Activated CD4-positive, alpha-beta T cell treated with anti-CD3 and anti-CD28 coated beads for 4 hours (primary cell): Measurements from ENCODE around the gene LYPD6.

Source experiments
- DNase-seq, 2 donors: peaks; one replicate each; pipeline ENCODE4 v3.0.0-alpha.2; 2020

Gene LYPD6

DNA sequence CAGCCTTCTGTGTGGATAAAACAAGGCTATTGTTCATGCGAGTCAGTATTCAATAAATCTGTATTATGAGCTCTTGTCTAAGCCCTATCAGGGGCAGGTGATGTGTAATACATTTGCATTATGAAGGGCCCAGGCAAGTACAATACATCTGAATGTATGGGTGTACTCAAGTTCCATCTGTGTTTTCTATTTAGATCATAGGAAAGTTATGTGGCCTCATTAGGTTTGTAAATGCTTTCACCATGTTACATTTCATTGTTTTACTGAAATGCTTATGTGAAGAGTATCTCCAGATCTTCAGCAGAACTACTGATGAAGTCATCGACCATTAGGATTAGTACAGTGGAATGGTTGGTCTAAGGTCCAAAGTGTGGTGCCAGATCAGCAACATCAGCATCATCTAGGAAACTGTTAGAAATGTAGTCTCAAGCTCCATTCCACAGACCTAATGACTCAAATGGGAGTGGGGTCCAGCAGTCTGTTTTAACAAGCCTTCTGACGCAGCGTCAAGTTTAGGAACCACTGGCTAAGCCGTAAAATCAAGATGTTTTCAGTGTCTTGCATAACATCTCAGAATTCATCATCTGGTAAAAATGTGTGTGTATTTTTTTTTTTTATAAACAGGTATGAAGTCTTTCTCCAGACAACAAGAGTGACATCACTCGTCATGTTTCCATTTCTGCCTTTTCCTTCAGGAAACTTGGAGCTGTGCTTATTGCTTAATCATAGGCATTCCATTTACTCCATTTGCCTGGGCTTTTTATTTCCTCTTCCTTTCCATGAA, 80.5 kb downstream of the LYPD6 start:
- DNase-seq = no peak

DNA sequence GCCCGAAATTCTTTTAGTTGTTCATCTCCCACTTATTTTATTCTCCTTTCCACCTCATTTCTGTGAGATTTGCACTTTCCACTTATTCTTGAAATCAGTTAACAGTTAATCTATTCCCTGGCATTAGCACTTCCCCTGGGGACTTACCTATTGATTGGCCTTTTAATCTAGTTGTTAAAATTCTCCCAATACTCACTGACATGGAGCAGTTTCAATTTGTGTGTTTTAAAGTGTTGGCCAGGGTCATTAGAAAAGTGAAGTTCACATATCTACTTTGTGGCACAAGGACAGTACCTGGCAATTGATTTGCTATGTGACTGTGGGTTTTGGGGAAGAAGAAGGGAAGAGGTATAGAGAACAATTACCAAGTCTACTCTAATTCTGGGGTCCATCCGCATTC, 83.1 kb downstream of the LYPD6 start:
- no peak for DNase-seq

DNA sequence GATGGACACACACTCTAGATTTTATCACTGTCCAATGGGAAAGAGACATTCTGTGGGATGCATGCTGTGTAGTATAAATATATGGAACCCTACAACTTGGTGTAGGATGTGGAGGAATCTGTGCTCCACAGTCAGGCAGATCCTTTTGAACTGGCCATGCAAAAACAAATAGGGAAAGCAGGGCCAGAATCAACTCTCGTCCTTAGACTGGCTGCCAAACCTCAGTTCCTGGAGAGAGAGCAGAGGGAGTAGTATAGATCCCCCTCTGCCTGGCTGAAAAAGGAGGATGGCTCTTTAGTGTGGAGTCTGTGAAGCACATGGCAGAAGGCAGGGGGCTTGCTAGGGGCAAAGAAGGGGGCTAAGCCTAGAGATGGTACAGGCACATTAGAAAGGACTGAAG, 84.7 kb downstream of the LYPD6 start:
- DNase-seq = no peak

DNA sequence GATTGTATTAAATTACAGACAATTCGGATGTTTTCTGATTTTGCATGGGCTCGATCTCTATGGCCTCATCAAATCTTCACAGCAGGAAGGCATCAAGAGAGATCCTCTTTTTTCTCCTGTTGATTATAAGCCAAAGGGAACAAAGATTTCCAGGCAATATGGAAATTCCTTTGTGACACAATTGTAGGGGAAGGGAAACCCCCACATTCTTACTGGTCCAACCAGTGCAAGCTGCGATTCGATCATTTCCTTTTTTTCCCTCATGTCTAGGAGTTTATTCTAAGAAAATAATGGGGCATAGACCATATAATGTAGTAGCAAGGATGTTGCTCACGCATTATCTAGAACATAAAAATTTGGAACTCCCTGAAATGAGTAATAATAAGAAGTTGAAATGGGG, 87.7 kb downstream of the LYPD6 start:
- DNase-seq = no peak

GRCh38 chr2:149420053-149420963, 89.9 kb downstream of the LYPD6 start:
- no peak for DNase-seq

- DNase-seq = no peak
Measured at GRCh38 chr2:149421791-149422190, 91.4 kb downstream of the LYPD6 start.

GRCh38 chr2:149422337-149422990, 92.1 kb downstream of the LYPD6 start:
- DNase-seq = no peak

GRCh38 chr2:149422991-149423338, 92.6 kb downstream of the LYPD6 start:
- no peak for DNase-seq

DNA sequence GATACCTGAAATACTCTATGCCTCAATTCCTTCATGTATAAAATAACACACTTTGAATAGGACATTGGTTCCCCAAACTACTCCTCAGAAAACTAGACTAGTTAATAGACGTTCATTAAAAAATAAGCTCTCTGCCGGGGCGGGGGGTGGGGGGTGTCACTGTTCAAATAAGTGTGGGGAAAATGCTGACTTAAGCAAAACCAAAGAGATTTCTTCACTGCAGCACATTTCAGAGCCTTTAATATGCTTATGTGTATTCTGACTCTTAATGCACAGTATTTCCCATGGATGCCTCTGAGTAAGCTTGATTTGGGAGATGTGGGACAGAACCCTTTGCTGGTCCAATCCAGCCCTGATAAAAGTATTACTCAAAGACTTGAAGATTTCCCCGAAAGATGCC, 93.2 kb downstream of the LYPD6 start:
- no peak for DNase-seq

DNA sequence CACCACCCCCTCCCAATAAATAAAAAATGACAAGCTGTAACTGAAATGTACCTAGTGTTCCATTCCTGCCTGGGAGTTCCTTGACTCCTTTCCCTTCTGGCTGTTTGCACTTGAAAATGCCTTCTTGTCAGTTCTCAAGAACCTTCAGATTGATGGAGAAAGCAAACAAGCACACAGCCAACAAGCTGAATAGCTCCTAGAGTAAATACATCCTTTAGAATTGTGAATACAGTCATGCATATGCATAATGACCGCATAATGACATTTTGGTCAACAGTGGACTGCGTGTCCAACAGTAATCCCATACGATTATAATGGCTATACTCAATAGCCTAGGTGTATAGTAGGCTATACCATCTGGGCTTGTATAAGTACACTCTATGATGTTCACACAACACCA, 97.0 kb downstream of the LYPD6 start:
- DNase-seq = no peak

- DNase-seq = no peak
Measured at GRCh38 chr2:149428783-149429182, 98.4 kb downstream of the LYPD6 start.

DNA sequence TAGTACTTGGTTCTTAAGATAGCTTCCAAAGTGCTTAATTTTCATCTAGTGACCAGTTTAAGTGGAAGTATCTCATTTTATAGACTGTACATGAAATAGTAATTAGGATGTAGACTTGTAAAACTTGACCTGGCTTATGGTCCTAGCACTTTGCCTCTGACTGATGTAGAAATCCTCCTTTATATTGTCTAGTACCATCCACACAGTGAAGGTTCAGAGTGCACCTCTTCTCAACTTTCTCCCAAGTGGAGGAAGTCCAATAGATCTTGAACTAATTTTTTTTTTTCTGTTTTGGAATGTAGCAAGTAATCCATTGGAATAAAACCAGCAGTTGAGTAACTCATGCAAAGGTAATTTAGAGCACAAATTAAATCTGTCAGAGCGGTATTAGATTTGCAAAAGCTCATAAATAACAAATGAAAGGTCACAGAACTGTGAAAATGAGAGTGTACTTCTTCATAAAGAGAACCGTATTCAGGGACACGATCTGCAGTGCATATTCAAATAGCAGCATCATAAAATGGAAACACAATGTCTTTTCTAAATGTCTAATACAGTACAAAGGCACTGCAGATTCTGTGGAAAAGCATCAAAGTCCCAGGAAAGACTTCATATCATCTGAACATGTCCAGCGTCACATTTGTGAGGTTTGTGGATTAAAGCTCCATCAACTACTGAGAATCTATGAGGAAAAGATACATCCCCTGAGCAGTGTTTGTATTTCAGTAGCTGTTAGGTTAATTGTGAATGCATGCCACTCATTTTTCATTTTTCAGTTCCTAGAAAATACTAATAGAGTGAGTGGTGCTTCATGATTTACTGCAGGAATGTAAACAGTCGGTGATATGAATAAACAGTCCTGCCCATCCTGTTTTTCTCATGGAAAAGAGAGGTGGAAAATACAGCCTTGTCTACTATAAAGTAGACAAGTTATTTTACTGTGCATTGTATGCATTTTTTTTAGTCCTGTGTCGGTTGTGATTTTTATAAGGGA, 100.7 kb downstream of the LYPD6 start:
- DNase-seq = no peak

DNA sequence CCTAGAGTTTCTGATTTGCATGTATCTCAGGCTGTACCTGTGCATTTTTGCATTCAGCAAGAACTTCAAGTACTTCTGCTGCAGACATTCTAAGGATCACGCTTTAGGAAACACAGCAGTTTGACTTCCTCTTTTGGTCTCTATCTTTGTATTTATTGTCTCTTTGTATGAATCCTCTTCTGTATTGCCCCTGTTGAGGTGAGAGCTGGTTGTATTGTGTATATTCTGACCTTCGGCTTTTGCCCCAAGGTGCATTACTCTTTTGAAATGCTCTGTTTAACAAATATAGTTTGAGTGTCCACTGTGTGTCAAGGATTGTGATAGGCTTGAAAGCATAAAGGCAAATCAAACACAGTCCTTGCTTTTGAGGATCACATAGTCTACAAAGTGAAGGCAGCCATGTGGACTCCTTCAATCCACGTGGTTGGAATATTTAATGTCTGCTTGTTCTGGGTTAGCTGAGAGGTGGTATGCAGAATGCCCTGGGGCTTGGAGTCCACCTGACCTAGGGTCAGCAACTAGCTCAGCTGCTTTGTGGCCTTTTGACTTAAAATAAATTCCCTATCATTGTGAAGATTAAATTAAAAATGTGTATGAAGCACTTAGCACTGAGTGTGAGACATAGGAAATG, 108.1 kb downstream of the LYPD6 start:
- DNase-seq = no peak

DNA sequence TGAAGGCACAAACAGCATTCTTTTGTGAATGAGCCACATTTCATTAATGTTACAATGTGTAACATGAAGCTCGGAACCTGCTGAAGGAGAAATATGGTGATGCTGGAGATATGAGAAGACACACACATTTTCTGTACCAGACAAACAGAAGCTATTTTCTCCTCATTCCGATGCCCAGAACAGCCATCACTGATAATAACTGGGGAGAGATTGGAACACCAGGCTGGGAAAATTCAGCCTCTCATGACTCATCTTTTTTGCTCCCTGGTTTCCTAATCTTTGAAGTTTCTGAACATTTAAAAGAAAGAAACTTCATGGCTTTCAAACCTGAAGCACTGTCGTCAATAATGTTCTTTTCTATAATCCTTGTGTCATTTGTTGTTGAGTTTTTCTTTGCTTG, 110.9 kb downstream of the LYPD6 start:
- DNase-seq = no peak

DNA sequence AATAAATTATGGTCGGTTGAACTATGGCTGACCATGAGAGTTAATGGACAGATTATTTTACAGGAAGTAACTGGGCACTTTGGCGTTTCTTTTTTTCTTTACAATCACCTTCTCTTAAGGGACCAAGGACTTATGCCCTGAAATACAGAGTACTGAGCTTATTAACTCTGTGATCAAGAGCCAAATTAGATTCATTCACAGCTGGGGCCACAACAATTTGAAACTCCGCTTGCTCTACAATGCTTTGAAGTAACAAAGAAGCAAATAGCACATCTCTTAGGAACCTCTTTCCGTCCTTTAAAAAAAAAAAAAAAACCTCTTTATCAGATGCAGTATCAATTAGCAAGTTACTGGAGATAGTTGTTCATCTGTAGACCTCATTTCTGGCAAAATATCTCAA, 112.0 kb downstream of the LYPD6 start:
- DNase-seq = no peak

DNA sequence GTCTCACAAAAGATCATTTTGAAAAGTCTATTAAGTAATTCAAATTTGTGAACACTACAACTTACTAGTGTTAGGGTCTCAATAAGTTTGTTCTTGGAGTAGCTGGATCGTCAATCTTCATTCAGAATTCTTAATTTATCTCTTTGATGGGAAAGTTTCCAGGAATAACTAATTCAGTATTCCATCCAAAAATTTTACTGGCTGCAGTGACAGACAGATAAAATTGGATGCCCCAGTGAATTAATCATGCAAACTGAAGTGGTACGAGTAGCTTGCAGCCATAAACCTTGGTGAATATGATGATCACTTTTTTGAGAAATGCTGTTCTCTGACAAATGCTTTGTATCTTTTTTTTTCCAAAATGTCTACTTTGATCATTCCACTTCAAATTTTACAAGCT, 112.8 kb downstream of the LYPD6 start:
- no peak for DNase-seq

GRCh38 chr2:149446748-149447147, 116.4 kb downstream of the LYPD6 start:
- DNase-seq = no peak

GRCh38 chr2:149448315-149448714, 117.9 kb downstream of the LYPD6 start:
- no peak for DNase-seq

DNA sequence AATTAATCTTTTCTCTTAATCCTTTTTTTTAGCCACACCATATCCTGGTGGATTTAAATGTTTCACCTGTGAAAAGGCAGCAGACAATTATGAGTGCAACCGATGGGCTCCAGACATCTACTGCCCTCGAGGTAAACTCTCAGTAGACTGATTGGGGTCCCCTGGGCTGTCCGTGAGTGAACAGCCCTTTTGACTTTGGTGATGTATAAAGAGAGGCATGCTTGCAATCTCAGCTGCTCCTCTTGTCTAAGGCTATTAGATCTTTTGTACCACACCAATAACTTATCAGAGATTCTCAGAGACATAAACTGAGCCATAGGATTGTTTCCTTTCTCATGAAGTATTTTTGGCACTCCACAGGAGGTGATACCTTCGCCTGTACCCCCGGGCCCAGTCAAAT, 118.6 kb downstream of the LYPD6 start:
- DNase-seq = no peak

DNA sequence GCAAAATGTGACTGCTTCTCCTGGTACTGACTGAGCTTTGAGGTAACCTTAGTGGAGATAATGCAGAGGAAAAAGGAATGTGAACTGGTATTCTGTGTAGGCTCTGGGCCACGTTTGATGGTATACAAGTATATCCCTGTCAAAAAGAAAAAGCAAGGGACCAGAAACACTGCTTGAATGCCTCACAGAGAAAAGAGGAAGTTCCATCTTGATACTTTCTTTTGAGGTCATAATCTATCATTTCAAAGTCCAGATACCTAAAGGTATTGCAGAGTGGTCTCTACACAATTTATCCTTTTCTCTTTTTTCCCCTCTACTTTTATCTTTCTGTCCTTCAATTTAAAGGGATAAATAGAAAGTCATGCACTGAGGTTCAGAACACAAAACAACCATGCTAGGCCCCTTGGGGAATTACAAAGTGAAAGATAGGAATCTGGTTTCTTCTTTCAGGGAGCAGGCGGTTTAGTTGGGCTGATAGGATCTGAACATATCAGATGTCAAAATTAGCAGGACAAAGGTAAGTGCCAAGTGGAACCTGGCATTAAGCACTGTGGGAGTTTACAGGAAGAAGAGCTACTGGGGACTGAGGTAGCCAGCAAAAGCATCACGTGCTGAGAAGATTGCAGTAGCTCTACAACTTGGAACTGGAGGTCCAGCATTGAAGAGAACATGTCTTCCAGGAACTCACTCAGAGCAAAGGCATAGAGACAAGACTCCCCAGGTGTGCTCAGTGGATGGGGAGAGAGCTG, 121.2 kb downstream of the LYPD6 start:
- DNase-seq = no peak

DNA sequence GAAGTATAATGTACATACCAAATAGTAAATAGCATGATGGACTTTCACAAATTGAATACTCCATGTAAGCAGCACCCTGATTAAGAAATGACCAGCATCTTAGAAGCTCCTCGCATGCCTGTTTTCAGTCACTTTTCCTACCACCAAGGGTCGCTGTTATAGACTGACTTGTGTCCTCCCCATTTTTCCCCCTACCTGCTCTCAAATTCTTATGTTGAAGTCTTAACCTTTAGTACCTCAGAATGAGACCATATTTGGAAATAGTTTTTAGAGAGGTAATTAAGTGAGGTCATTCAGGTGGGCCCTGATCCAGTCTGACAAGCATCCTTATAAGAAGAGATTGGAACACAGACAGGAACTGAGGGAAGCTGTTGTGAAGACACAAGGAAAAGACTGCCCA, 125.9 kb downstream of the LYPD6 start:
- no peak for DNase-seq
